GM19397 (cell line): ENCODE data around the gene DNAJB1.
"Not testable (repeated sequence)": the region's sequence is repeated elsewhere in the genome, so short reads cannot be mapped to it uniquely, and the experiment has no call there.

ENCODE experiments used
- ATAC-seq: cut with Tn5 transposase; IDR thresholded peaks from one replicate; pipeline ENCODE4 v1.9.1; 2021; ENCODE audit warnings: mild to moderate bottlenecking, moderate library complexity; ENCODE audit not compliant: unreplicated experiment

DNAJB1 gene

DNA sequence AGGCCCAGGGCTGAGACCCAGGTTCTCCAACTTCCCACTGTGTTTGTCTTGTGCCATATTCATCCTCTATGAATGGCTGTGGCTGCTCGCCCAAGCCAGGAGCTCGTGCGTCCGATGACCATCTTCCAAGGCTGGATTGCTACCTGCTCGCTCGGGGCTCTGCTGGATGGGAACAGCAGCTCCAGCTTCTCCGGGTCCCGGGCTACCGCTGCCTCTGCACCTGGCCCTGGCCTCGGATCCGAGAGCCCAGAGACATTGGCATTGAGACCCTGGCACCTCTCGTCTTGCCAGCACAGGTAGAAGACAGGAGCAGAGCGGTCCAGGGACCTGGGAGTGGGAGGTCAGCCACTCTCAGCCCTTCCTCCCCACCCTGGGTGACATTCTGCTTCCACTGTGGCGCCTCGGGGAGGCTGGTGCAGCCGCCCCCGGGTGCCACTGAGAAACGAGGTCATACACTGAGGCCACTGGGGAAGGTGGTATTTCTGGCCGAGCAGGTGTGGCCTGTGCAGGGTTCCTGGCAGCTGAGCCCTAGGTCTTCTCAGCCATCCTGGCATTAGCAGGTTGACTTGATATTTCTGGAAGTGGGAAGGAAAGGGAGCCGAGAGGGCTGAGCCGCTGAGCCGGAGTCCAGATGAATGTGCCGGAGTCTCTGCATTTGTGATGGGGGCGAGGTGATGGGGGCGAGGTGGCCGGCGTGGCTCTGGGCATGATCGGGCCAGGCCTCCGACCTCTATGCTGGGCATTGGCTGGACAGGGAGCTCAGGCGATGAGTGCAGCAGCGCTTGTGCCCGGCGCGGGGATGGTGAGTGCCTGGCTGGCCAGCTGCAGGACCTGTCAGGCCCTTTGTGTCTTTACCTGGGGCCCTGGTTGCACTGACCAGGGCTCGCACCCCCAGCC, 35.1 kb upstream of the DNAJB1 start:
- ATAC-seq = no peak

DNA sequence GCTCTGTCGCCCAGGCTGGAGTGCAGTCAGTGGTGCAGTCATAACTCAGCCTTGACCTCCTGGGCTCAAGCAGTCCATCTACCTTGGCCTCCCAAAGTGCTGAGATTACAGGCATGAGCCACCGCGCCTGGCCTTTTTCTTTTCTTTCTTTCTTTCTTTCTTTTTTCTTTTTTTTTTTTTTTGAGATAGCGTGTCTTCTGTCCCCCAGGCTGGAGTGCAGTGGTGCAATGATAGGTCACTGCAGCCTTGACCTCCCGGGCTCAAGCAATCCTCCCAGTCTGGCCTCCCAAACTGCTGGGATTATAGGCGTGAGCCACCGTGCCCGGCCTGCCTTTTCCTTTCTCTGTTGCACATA, 33.8 kb upstream of the DNAJB1 start:
- ATAC-seq = not testable (repeated sequence)

- ATAC-seq = not testable (repeated sequence)
These were observed 33.2 kb upstream of the DNAJB1 start for GRCh38 chr19:14551134-14552005.

DNA sequence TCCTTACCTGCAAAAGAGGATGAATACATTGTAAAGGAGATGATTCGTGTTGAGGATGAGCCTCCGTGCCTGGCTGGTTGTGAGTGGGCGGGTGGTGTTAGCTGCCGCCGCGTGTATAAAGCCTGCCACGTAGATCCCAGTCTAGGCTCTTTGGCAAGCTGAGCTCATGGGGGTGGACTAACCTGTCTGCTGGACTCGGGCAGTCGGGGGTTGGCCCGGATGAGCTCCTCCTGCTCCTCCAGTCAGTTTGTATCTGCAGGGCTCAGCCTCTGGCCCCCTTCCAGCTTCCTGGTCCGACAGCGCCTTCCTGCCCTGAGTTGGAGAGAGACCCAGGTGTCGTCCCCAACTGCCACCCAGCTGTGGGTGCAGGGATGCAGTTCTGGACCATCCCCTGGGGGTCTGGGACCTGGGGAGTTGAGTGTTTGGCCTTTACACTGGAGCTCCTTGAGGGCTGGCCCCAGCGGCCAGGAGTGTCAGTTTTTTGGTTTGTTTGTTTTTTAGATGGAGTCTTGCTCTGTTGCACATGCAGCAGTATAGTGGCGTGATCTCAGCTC, 32.1 kb upstream of the DNAJB1 start:
- no peak for ATAC-seq

DNA sequence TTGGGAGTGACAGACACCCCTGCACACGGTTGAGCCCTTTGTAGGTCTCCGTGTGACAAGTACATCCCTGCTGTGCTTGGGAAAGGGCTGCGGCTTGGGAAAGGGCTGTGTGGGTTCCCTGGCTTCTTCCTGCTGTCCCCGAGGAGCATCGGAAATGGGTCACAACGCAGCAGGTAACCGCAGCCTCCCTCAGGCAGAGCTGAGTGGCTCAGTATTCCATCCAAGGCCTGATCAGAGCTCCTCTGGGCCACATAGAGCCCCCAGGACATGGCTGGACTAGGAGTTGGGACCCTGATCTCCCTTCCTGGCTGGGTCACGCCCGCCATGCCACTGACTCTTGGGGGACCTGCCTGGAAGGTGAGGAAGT, 27.5 kb upstream of the DNAJB1 start:
- ATAC-seq = no peak

- ATAC-seq = no peak
These were observed 26.9 kb upstream of the DNAJB1 start for GRCh38 chr19:14544977-14545715.

- ATAC-seq = no peak
These were observed 25.9 kb upstream of the DNAJB1 start for GRCh38 chr19:14544047-14544446.

- no peak for ATAC-seq
These were observed 24.6 kb upstream of the DNAJB1 start for GRCh38 chr19:14542711-14543328.

DNA sequence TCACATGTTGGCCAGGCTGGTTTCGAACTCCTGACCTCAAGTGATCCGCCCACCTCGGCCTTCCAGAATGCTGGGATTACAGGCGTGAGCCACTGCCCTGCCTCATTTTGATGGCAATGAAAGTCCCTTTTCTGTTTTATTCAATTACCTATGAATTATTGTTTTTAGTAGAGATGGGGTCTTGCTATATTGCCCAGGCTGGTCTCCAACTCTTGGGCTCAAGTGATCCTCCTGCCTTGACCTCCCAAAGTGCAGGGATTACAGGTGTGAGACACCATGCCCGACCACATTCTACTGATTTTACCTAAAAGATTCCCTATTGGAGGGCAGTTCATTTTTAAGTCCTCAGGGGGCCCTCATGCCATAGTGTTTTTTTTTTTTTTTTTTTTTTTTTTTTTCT, 23.8 kb upstream of the DNAJB1 start:
- ATAC-seq = not testable (repeated sequence)

- no peak for ATAC-seq
These were observed 22.7 kb upstream of the DNAJB1 start for GRCh38 chr19:14540741-14541525.

- no peak for ATAC-seq
These were observed 18.9 kb upstream of the DNAJB1 start for GRCh38 chr19:14536926-14537692.

- no peak for ATAC-seq
These were observed 15.3 kb upstream of the DNAJB1 start for GRCh38 chr19:14533450-14533849.

- no peak for ATAC-seq
These were observed 12.3 kb upstream of the DNAJB1 start for GRCh38 chr19:14530506-14530905.

DNA sequence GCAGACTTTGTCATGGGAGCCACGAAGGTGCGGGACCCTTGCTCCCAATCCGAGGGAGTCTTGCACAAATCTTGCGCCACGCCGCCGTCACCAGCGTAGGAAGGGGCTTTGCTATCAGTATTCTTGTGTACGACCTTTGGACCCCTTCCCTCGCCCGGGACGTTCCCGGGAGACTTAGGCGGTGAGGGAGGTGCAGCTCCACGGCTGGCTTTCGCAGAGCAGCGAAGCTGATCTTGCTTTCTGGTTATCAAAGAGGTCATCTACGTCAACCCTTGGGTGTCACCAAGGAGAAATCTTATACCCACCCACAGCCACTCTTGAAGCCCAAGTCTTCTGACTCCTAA, 11.8 kb upstream of the DNAJB1 start:
- ATAC-seq = no peak

GRCh38 chr19:14529254-14530004, 11.2 kb upstream of the DNAJB1 start, which contains the start of gene TECR:
Gene TECR (plus strand): TSS chr19:14529594. CDS start chr19:14529697, 103 bp downstream.
- peak; percentile 96 for ATAC-seq

DNA sequence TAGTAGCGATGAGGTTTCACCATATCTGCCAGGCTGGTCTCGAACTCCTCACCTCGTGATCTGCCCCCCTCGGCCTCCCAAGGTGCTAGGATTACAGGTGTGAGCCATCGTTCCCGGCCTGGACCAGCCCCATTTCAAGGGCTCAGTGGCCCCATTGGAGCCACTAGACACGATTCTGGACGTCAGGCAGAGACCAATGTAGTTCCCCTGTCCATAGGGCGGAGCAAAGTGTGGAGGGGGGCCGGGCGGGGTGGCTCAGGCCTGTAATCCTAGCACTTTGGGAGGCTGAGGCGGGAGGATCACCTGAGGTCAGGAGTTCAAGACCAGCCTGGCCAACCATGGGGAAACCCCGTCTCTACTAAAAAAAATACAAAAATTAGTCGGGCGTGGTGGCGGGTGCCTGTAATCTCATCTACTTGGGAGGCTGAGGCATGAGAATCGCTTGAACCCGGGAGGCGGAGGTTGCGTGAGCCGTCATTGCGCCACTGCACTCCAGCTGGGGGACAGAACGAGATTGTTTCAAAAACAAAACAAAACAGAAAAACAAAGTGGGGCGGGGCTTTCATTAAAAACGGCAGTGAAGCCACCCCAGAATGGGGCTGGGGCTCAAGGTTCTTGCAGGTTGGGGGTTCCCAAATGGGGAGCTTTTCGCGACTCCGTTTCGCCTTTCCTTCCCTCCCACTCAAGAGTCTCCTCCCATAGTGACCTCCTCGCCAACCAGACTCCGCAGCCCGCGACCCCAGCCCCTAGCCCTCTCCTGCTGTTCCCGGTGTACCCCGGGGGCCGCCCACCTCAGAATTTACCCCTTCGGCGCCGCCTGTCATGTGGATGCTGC, 10.4 kb upstream of the DNAJB1 start:
- ATAC-seq = no peak

- ATAC-seq = no peak
These were observed 8.2 kb upstream of the DNAJB1 start for GRCh38 chr19:14526423-14526822.
